Smooth muscle cell (in vitro differentiated cells): Measurements from ENCODE around the gene PTTG1IP. TPM values are rescaled to one million over a fixed set of nuclear protein-coding genes. Genes with fewer than 3 reads are reported as not detected.
A peak's percentile ranks its signal among the peaks of the same experiment; 100 is the strongest.

Experiments
- DNase-seq: peaks from one replicate; lab custom pipeline; 2025; ENCODE audit not compliant: unreplicated experiment; lab: John Stamatoyannopoulos, UW
- H2AFZ ChIP-seq: fragments of 200-600 bp; sonication (generic); 2 replicates; pipeline ENCODE4 v1.6.0; 2016; ENCODE audit warnings: antibody characterized with exemption, low read depth, mild to moderate bottlenecking
- H3F3A ChIP-seq: fragments of 200-600 bp; sonication (generic); 2 replicates; pipeline ENCODE4 v1.6.0; 2017; ENCODE audit warnings: antibody characterized with exemption, low read depth
- H3K27ac ChIP-seq: fragments of 200-600 bp; sonication (generic); 2 replicates; pipeline ENCODE4 v1.5.1; 2016; ENCODE audit warnings: low read depth, mild to moderate bottlenecking
- H3K27me3 ChIP-seq: fragments of 200-600 bp; sonication (generic); 2 replicates; pipeline ENCODE4 v1.6.1; 2016; ENCODE audit warnings: low read depth, mild to moderate bottlenecking
- H3K36me3 ChIP-seq: fragments of 200-600 bp; sonication (generic); 2 replicates; pipeline ENCODE4 v1.5.1; 2016; ENCODE audit warnings: low read depth
- H3K4me1 ChIP-seq: fragments of 200-600 bp; sonication (generic); 2 replicates; pipeline ENCODE4 v1.5.1; 2016; ENCODE audit warnings: low read depth
- H3K4me2 ChIP-seq: fragments of 200-600 bp; sonication (generic); 2 replicates; pipeline ENCODE4 v1.6.0; 2016; ENCODE audit warnings: mild to moderate bottlenecking
- H3K4me3 ChIP-seq: fragments of 200-600 bp; sonication (generic); 2 replicates; pipeline ENCODE4 v1.5.1; 2016; ENCODE audit warnings: mild to moderate bottlenecking
- H3K79me2 ChIP-seq: fragments of 200-600 bp; sonication (generic); 2 replicates; pipeline ENCODE4 v1.6.0; 2016; ENCODE audit warnings: low read depth, mild to moderate bottlenecking
- H3K9ac ChIP-seq: fragments of 200-600 bp; sonication (generic); 2 replicates; pipeline ENCODE4 v1.6.0; 2016; ENCODE audit warnings: low read depth
- H3K9me3 ChIP-seq: fragments of 200-600 bp; sonication (generic); replicated peaks from 2 replicates; pipeline ENCODE4 v1.5.1; 2016; ENCODE audit warnings: low read depth
- H4K20me1 ChIP-seq: fragments of 200-600 bp; sonication (generic); 2 replicates; pipeline ENCODE4 v1.6.0; 2016; ENCODE audit warnings: low read depth
- WGBS: methylation state at CpG from one replicate; pipeline ENCODE4 v1.1.7; 2016; ENCODE audit warnings: low lambda C conversion rate; 5-methylcytosine and 5-hydroxymethylcytosine counted together
- polyA plus RNA-seq: library from polyadenylated mRNA; unstranded; fragments of >200 nt; fragmentation: Nextera tagmentation; extraction: Ambion mirVana; gene quantifications from 2 replicates; pipeline ENCODE4 v1.2.1, GENCODE V29; 2016
- total RNA-seq: library from RNA; depleted of rRNA; stranded (reverse); fragments of >200 nt; gene quantifications from 2 replicates; pipeline ENCODE4 v1.2.3, GENCODE V29; 2014
- TF ChIP-seq, protein P1 (sequence below): fragments of 200-600 bp; sonication (generic); IDR thresholded peaks from 2 replicates; pipeline ENCODE4 v1.5.1; 2017; ENCODE audit warnings: borderline replicate concordance, mild to moderate bottlenecking, antibody characterized with exemption; ENCODE audit not compliant: insufficient read depth, poor library complexity, severe bottlenecking

The PTTG1IP gene
- total and polyA plus RNA-seq, 2 experiments from 2014 or later: 331 to 340 TPM

DNA sequence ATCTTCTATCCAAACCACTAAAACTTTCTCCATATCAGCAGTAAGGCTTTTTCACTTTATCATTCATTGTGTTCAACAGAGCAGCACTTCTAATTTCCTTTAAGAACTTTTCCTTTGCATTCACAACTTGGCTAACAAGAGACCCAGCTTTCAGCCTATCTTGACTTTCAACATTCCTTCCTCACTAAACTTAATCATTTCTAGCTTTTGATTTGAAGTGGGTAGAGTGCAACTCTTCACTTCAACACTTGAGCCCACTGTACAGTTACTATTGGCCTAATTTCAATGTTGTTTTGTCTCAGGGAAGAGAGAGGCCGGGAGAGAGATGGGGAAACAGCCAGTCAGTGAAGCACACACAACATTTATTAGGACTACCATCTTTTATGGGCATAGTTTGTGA lies 73.8 kb downstream of the PTTG1IP start:
- Histone ChIP-seq H3K36me3 (peaks cover 3% of the 10 kb centered on the region), H3K79me2 (peaks cover 71% of the 10 kb centered on the region), H3K27ac (no peak overlapping the region), H3K27me3 (no peaks in the 10 kb centered on the region), H4K20me1 (peaks cover 47% of the 10 kb centered on the region), H3K9ac (no peak overlapping the region), H3K4me3 (no peak overlapping the region), H3F3A (peaks cover 9% of the 10 kb centered on the region), H3K9me3 (no peaks in the 10 kb centered on the region), H3K4me2 (peak overlapping the region; percentile 98), H2AFZ (no peak overlapping the region), H3K4me1 (peaks cover 22% of the 10 kb centered on the region)
- WGBS: 88% methylated on average over 1 of the region's 1 CpG
- DNase-seq: no peak
- TF ChIP-seq, protein P1, sequence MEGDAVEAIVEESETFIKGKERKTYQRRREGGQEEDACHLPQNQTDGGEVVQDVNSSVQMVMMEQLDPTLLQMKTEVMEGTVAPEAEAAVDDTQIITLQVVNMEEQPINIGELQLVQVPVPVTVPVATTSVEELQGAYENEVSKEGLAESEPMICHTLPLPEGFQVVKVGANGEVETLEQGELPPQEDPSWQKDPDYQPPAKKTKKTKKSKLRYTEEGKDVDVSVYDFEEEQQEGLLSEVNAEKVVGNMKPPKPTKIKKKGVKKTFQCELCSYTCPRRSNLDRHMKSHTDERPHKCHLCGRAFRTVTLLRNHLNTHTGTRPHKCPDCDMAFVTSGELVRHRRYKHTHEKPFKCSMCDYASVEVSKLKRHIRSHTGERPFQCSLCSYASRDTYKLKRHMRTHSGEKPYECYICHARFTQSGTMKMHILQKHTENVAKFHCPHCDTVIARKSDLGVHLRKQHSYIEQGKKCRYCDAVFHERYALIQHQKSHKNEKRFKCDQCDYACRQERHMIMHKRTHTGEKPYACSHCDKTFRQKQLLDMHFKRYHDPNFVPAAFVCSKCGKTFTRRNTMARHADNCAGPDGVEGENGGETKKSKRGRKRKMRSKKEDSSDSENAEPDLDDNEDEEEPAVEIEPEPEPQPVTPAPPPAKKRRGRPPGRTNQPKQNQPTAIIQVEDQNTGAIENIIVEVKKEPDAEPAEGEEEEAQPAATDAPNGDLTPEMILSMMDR: no peak

Other genes starting within 250 kb of the PTTG1IP start
- not detected in 2 replicates for gene KRTAP10-9, start 246.6 kb downstream of the PTTG1IP start, total RNA-seq
- not detected in 2 replicates for gene KRTAP10-9, start 246.6 kb downstream of the PTTG1IP start, polyA plus RNA-seq
- not detected in 2 replicates for gene KRTAP10-10, start 236.3 kb downstream of the PTTG1IP start, total RNA-seq
- gene KRTAP10-10, start 236.3 kb downstream of the PTTG1IP start, polyA plus RNA-seq: not detected in 2 replicates
- gene KRTAP10-11, start 227.3 kb downstream of the PTTG1IP start, total RNA-seq: not detected in 2 replicates
- gene KRTAP10-11, start 227.3 kb downstream of the PTTG1IP start, polyA plus RNA-seq: not detected in 2 replicates
- gene KRTAP12-4, start 219.0 kb downstream of the PTTG1IP start, total RNA-seq: not detected in 2 replicates
- gene KRTAP12-4, start 219.0 kb downstream of the PTTG1IP start, polyA plus RNA-seq: not detected in 2 replicates
- not detected in 2 replicates for gene KRTAP12-3, start 215.8 kb downstream of the PTTG1IP start, total RNA-seq
- not detected in 2 replicates for gene KRTAP12-3, start 215.8 kb downstream of the PTTG1IP start, polyA plus RNA-seq
- not detected in 2 replicates for gene KRTAP12-2, start 206.8 kb downstream of the PTTG1IP start, total RNA-seq
- not detected in 2 replicates for gene KRTAP12-2, start 206.8 kb downstream of the PTTG1IP start, polyA plus RNA-seq
- gene KRTAP12-1, start 191.5 kb downstream of the PTTG1IP start, total RNA-seq: not detected in 2 replicates
- not detected in 2 replicates for gene KRTAP12-1, start 191.5 kb downstream of the PTTG1IP start, polyA plus RNA-seq
- not detected in 2 replicates for gene KRTAP10-12, start 176.5 kb downstream of the PTTG1IP start, total RNA-seq
- gene KRTAP10-12, start 176.5 kb downstream of the PTTG1IP start, polyA plus RNA-seq: not detected in 2 replicates
- gene TSPEAR, start 162.1 kb downstream of the PTTG1IP start, total RNA-seq: not detected in 2 replicates
- 0.71 and 1.7 TPM in 2 replicates for gene TSPEAR, start 162.1 kb downstream of the PTTG1IP start, polyA plus RNA-seq
- 34.1 and 35.6 TPM in 2 replicates for gene UBE2G2, start 71.9 kb downstream of the PTTG1IP start, total RNA-seq
- 33.1 and 38.0 TPM in 2 replicates for gene UBE2G2, start 71.9 kb downstream of the PTTG1IP start, polyA plus RNA-seq
- gene SUMO3, start 55.6 kb downstream of the PTTG1IP start, total RNA-seq: 82.8 and 87.9 TPM in 2 replicates
- 116 and 124 TPM in 2 replicates for gene SUMO3, start 55.6 kb downstream of the PTTG1IP start, polyA plus RNA-seq
- 0.18 TPM in 1 of 2 replicates, not detected in the other for gene ITGB2, start 47.2 kb upstream of the PTTG1IP start, total RNA-seq
- gene ITGB2, start 47.2 kb upstream of the PTTG1IP start, polyA plus RNA-seq: 0.86 and 1.0 TPM in 2 replicates
- gene SLX9, start 66.3 kb upstream of the PTTG1IP start, total RNA-seq: 13.9 and 15.9 TPM in 2 replicates
- 26.6 and 32.7 TPM in 2 replicates for gene SLX9, start 66.3 kb upstream of the PTTG1IP start, polyA plus RNA-seq
- 20.3 and 28.9 TPM in 2 replicates for gene ADARB1, start 200.9 kb upstream of the PTTG1IP start, total RNA-seq
- gene ADARB1, start 200.9 kb upstream of the PTTG1IP start, polyA plus RNA-seq: 25.6 and 27.6 TPM in 2 replicates